Activated CD8-positive, alpha-beta memory T cell treated with anti-CD3 and anti-CD28 coated beads, Interleukin-2, amount 10 ng/mL, durations not matched to agents 7 days and 5 days (primary cell): Measurements from ENCODE around the gene TRIM49. TPM values are rescaled to one million over a fixed set of nuclear protein-coding genes. Genes with fewer than 3 reads are reported as not detected.
"Not testable (repeated sequence)": the region's sequence is repeated elsewhere in the genome, so short reads cannot be mapped to it uniquely, and the experiment has no call there.

Experiments used
- ATAC-seq: fragments of 150-1000 bp; cut with Tn5 transposase; one replicate; pipeline ENCODE4 v1.10.0; 2021; ENCODE audit warnings: moderate library complexity
- CTCF ChIA-PET: fragments of 350-600 bp; sonication (Branson Sonifier 250); formaldehyde crosslinking; loops from one replicate; lab custom pipeline; 2021; ENCODE audit warnings: antibody characterized with exemption; lab: Charles Lee
- DNase-seq: peaks from one replicate; pipeline ENCODE4 v3.0.0-alpha.2; 2020
- H3K27ac Mint-ChIP-seq: one replicate; pipeline ENCODE4 v1.8.0; 2021; ENCODE audit warnings: mild to moderate bottlenecking, mixed read lengths
- H3K27me3 Mint-ChIP-seq: one replicate; pipeline ENCODE4 v1.8.0; 2021; ENCODE audit warnings: mixed read lengths
- H3K36me3 Mint-ChIP-seq: one replicate; pipeline ENCODE4 v1.8.0; 2021; ENCODE audit warnings: mild to moderate bottlenecking, mixed read lengths
- H3K4me1 Mint-ChIP-seq: one replicate; pipeline ENCODE4 v1.8.0; 2021; ENCODE audit warnings: mixed read lengths
- H3K4me3 Mint-ChIP-seq: one replicate; pipeline ENCODE4 v1.8.0; 2021; ENCODE audit warnings: mild to moderate bottlenecking, moderate library complexity, mixed read lengths
- H3K9me3 Mint-ChIP-seq: one replicate; pipeline ENCODE4 v1.8.0; 2022; ENCODE audit warnings: low read depth, mixed read lengths
- total RNA-seq, 2 experiments: library from RNA; stranded (reverse); gene quantifications; one replicate each; pipeline ENCODE4 v1.2.3, GENCODE V29; 2021

TRIM49 gene
- total RNA-seq: not detected

DNA sequence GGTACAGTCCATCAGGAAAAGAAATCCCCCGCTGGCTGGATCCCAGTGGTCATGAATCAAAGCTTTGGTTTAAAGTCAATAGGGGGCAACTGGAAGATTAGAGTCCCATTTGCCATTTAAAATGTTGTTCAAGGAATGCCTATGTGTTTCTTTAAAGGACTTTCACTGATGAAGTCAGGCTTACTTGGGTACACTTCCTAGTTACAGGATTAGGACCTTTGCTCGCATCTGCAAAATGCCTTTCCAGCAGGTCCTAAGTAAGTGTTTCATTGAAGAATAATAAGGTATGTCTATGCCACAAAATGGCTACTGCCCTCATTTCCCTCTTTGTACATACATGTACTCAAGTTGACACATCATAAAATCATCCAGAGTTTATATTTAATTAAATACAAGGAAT, at the start of gene TRIM49:
Gene TRIM49, minus strand, starts transcription at position 101 of the 400 bp plus-strand sequence. CDS start 4,106 bp downstream, outside the sequence.
- H3K27ac Mint-ChIP-seq, H3K36me3 Mint-ChIP-seq, CTCF ChIA-PET, H3K9me3 Mint-ChIP-seq, ATAC-seq, DNase-seq, H3K4me3 Mint-ChIP-seq, H3K27me3 Mint-ChIP-seq, H3K4me1 Mint-ChIP-seq: not testable (repeated sequence)

GRCh38 chr11:89826694-89827093, 18.3 kb upstream of the TRIM49 start:
- H3K4me3 Mint-ChIP-seq, H3K27me3 Mint-ChIP-seq, CTCF ChIA-PET, H3K9me3 Mint-ChIP-seq, H3K4me1 Mint-ChIP-seq, H3K36me3 Mint-ChIP-seq, H3K27ac Mint-ChIP-seq, DNase-seq, ATAC-seq: not testable (repeated sequence)

- H3K27me3 Mint-ChIP-seq, H3K9me3 Mint-ChIP-seq, CTCF ChIA-PET, ATAC-seq, H3K36me3 Mint-ChIP-seq, H3K27ac Mint-ChIP-seq, H3K4me1 Mint-ChIP-seq, DNase-seq, H3K4me3 Mint-ChIP-seq: not testable (repeated sequence)
Measured at GRCh38 chr11:89820008-89820407, 11.6 kb upstream of the TRIM49 start.

DNA sequence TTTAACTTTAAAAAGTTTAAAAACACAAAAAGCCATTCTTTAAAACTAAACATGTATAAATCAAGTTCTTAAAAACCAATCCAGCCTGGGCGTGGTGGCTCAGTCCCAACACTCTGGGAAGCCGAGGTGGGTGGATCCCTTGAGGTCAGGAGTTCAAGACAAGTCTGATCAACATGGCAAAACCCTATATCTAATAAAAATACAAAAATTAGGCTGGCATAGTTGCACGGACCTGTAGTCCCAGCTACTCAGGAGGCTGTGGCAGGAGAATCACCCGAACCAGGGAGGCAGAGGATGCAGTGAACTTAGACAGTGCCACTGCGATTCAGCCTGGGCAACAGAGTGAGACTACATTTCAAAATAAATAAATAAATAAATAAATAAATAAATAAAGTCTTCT, 5.2 kb upstream of the TRIM49 start:
- ATAC-seq, H3K9me3 Mint-ChIP-seq, H3K27me3 Mint-ChIP-seq, DNase-seq, H3K36me3 Mint-ChIP-seq, H3K4me1 Mint-ChIP-seq, H3K4me3 Mint-ChIP-seq, CTCF ChIA-PET, H3K27ac Mint-ChIP-seq: not testable (repeated sequence)

DNA sequence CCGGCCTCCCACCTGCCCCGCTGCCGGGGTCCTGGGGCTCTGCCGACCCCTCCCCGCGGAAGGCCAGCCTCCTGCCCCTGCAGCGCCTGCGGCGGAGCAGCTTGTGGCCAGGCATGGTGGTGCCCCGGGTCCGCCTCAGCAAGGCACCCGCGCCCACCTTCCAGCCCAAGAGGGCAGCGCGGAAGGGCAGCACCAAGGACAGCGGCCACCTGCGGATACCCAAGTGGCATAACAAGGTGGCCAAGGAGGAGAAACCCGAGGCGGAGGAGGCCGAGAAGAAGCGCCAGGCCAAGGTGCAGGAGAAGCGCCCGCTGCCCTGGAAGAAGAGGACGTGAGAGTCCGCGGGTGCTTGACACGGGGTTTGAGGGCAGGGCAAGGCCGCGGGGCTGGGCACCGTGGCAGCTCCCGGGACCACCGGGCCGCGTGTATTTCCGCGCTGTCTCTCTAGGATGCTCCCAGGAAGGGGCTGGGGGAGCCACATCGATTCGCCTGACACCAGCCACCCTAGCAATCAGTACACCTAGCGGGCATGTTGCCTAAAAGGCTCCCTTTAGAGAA, 20.8 kb downstream of the TRIM49 start:
- H3K4me3 Mint-ChIP-seq, H3K27ac Mint-ChIP-seq, H3K4me1 Mint-ChIP-seq, H3K36me3 Mint-ChIP-seq, H3K9me3 Mint-ChIP-seq, ATAC-seq, H3K27me3 Mint-ChIP-seq, DNase-seq, CTCF ChIA-PET: not testable (repeated sequence)

GRCh38 chr11:89785726-89786125, 22.6 kb downstream of the TRIM49 start:
- CTCF ChIA-PET, H3K36me3 Mint-ChIP-seq, H3K27me3 Mint-ChIP-seq, H3K4me1 Mint-ChIP-seq, H3K27ac Mint-ChIP-seq, ATAC-seq, H3K9me3 Mint-ChIP-seq, DNase-seq, H3K4me3 Mint-ChIP-seq: not testable (repeated sequence)

- H3K4me3 Mint-ChIP-seq, H3K27me3 Mint-ChIP-seq, CTCF ChIA-PET, DNase-seq, H3K27ac Mint-ChIP-seq, ATAC-seq, H3K9me3 Mint-ChIP-seq, H3K4me1 Mint-ChIP-seq, H3K36me3 Mint-ChIP-seq: not testable (repeated sequence)
Measured at GRCh38 chr11:89750822-89751221, 57.6 kb downstream of the TRIM49 start.

Other genes starting within 250 kb of the TRIM49 start
- gene TRIM77, start 98.3 kb downstream of the TRIM49 start, total RNA-seq: not detected
- not detected for gene TRIM64B, start 69.9 kb upstream of the TRIM49 start, total RNA-seq
- not detected for gene TRIM49D1, start 113.7 kb upstream of the TRIM49 start, total RNA-seq
- not detected for gene TRIM49D2, start 115.5 kb upstream of the TRIM49 start, total RNA-seq
- gene TRIM64, start 157.5 kb upstream of the TRIM49 start, total RNA-seq: not detected
- not detected for gene TRIM49C, start 222.5 kb upstream of the TRIM49 start, total RNA-seq